Loucy (cell line): ENCODE data around the gene VIPR1.

Experiments
- H2AFZ ChIP-seq: fragments of 200-600 bp; sonication (generic); 2 replicates; pipeline ENCODE4 v1.6.0; 2016; ENCODE audit warnings: antibody characterized with exemption, mild to moderate bottlenecking, low read length, moderate library complexity
- H3F3A ChIP-seq: fragments of 200-600 bp; 2 replicates; pipeline ENCODE4 v1.6.0; 2016; ENCODE audit warnings: antibody characterized with exemption, low read depth, mild to moderate bottlenecking
- H3K27me3 ChIP-seq: fragments of 200-600 bp; sonication (generic); 2 replicates; pipeline ENCODE4 v1.6.1; 2014; ENCODE audit warnings: low read length, mild to moderate bottlenecking; ENCODE audit not compliant: insufficient read depth, poor library complexity, severe bottlenecking
- H3K36me3 ChIP-seq: fragments of 200-600 bp; sonication (generic); 2 replicates; pipeline ENCODE4 v1.6.1; 2016; ENCODE audit warnings: low read length; ENCODE audit not compliant: insufficient read depth
- H3K4me1 ChIP-seq: fragments of 200-600 bp; sonication (generic); 2 replicates; pipeline ENCODE4 v1.5.1; 2014; ENCODE audit warnings: low read length, mild to moderate bottlenecking; ENCODE audit not compliant: insufficient read depth, poor library complexity, severe bottlenecking
- H3K4me2 ChIP-seq: fragments of 200-600 bp; sonication (generic); 2 replicates; pipeline ENCODE4 v1.6.0; 2014; ENCODE audit warnings: antibody characterized with exemption, low read length, low read depth, mild to moderate bottlenecking; ENCODE audit not compliant: poor library complexity, severe bottlenecking
- H3K4me3 ChIP-seq: fragments of 200-600 bp; sonication (generic); 2 replicates; pipeline ENCODE4 v1.5.1; 2014; ENCODE audit warnings: low read length, mild to moderate bottlenecking, mixed read lengths; ENCODE audit not compliant: poor library complexity, severe bottlenecking
- H3K79me2 ChIP-seq: fragments of 200-600 bp; sonication (generic); 2 replicates; pipeline ENCODE4 v1.6.1; 2014; ENCODE audit warnings: low read length; ENCODE audit not compliant: insufficient read depth
- H3K9ac ChIP-seq: fragments of 200-600 bp; sonication (generic); 2 replicates; pipeline ENCODE4 v1.6.0; 2014; ENCODE audit warnings: mild to moderate bottlenecking, low read depth, low read length, moderate library complexity; ENCODE audit not compliant: poor library complexity, severe bottlenecking
- H3K9me2 ChIP-seq: fragments of 200-600 bp; sonication (generic); replicated peaks from 2 replicates; pipeline ENCODE4 v1.6.1; 2016; ENCODE audit warnings: low read depth, low read length, mixed read lengths
- H3K9me3 ChIP-seq: fragments of 200-600 bp; sonication (generic); 2 replicates; pipeline ENCODE4 v1.6.1; 2014; ENCODE audit warnings: mild to moderate bottlenecking, antibody characterized with exemption, low read length, low read depth; ENCODE audit not compliant: insufficient read depth
- H4K20me1 ChIP-seq: fragments of 200-600 bp; sonication (generic); 2 replicates; pipeline ENCODE4 v1.6.0; 2014; ENCODE audit warnings: antibody characterized with exemption, low read length, mild to moderate bottlenecking; ENCODE audit not compliant: insufficient read depth, poor library complexity, severe bottlenecking
- CTCF ChIP-seq: fragments of 200-600 bp; sonication (generic); conservative IDR thresholded peaks from 2 replicates; pipeline ENCODE4 v1.5.1; 2014; ENCODE audit warnings: mild to moderate bottlenecking, antibody characterized with exemption, low read length
- EZH2phosphoT487 ChIP-seq: fragments of 200-600 bp; IDR thresholded peaks from 2 replicates; pipeline ENCODE4 v1.6.1; 2018; ENCODE audit warnings: antibody characterized with exemption, mild to moderate bottlenecking, moderate library complexity, borderline replicate concordance

Gene VIPR1

GRCh38 chr3:42539871-42540714, 37.6 kb downstream of the VIPR1 start:
- Histone ChIP-seq H2AFZ (no peak overlapping the region), H3K36me3 (no peaks in the 10 kb centered on the region), H3K27me3 (no peaks in the 10 kb centered on the region), H3K9me3 (no peaks in the 10 kb centered on the region), H3K79me2 (no peaks in the 10 kb centered on the region), H3K4me1 (no peaks in the 10 kb centered on the region), H3K9ac (no peak overlapping the region), H3K4me2 (no peak overlapping the region), H3K9me2 (no peaks in the 10 kb centered on the region), H4K20me1 (no peaks in the 10 kb centered on the region), H3F3A (no peaks in the 10 kb centered on the region), H3K4me3 (no peak overlapping the region)
- TF ChIP-seq CTCF (peak; percentile 83), EZH2phosphoT487 (no peak)

- Histone ChIP-seq H3F3A (no peaks in the 10 kb centered on the region), H3K36me3 (no peaks in the 10 kb centered on the region), H3K4me2 (no peak overlapping the region), H3K79me2 (no peaks in the 10 kb centered on the region), H3K27me3 (no peaks in the 10 kb centered on the region), H4K20me1 (no peaks in the 10 kb centered on the region), H3K9me2 (no peaks in the 10 kb centered on the region), H3K4me3 (no peak overlapping the region), H2AFZ (no peak overlapping the region), H3K9ac (no peak overlapping the region), H3K9me3 (no peaks in the 10 kb centered on the region), H3K4me1 (no peaks in the 10 kb centered on the region)
- no peak for TF ChIP-seq CTCF
- no peak for TF ChIP-seq EZH2phosphoT487
Observed at GRCh38 chr3:42541079-42541478, 38.6 kb downstream of the VIPR1 start.

- H2AFZ ChIP-seq: no peak overlapping the region
- no peaks in the 10 kb centered on the region for H3K27me3 ChIP-seq
- no peak overlapping the region for H3K9ac ChIP-seq
- H3K36me3 ChIP-seq: no peaks in the 10 kb centered on the region
- TF ChIP-seq EZH2phosphoT487: no peak
- TF ChIP-seq CTCF: no peak
- H3F3A ChIP-seq: no peaks in the 10 kb centered on the region
- H3K9me2 ChIP-seq: no peaks in the 10 kb centered on the region
- H3K4me1 ChIP-seq: no peaks in the 10 kb centered on the region
- H4K20me1 ChIP-seq: no peaks in the 10 kb centered on the region
- no peak overlapping the region for H3K4me2 ChIP-seq
- no peaks in the 10 kb centered on the region for H3K79me2 ChIP-seq
- H3K4me3 ChIP-seq: no peak overlapping the region
- no peaks in the 10 kb centered on the region for H3K9me3 ChIP-seq
Observed at GRCh38 chr3:42544492-42545283, 42.2 kb downstream of the VIPR1 start.
